SK-N-SH (cell line): ENCODE results near the gene ICE1. TPM values are rescaled to one million over a fixed set of nuclear protein-coding genes. Genes with fewer than 3 reads are reported as not detected.

ENCODE experiments used
- CTCF ChIA-PET: fragments of 300-600, 350-600 bp; formaldehyde crosslinking; extraction: SDS; loops from one replicate; lab custom pipeline; 2021; lab: Yijun Ruan, JAX
- POLR2A ChIA-PET: fragments of 350-600 bp; sonication (Branson Sonifier 250); formaldehyde crosslinking; extraction: SDS; loops from one replicate; lab custom pipeline; 2020; ENCODE audit warnings: antibody characterized with exemption, inconsistent platforms; lab: Yijun Ruan, JAX
- DNase-seq: peaks from one replicate; pipeline ENCODE4 v3.0.0; 2012
- H2AFZ ChIP-seq: fragments of 200-600 bp; sonication (generic); 2 replicates; pipeline ENCODE4 v1.8.1; 2016; ENCODE audit warnings: antibody characterized with exemption, mild to moderate bottlenecking, low read depth
- H3F3A ChIP-seq: fragments of 200-600 bp; sonication (generic); replicated peaks from 2 replicates; pipeline ENCODE3; 2016; ENCODE audit warnings: antibody characterized with exemption, mild to moderate bottlenecking; ENCODE audit not compliant: insufficient read depth
- H3K27ac ChIP-seq, 2 experiments: fragments of 200-500 bp in 1 of 2; fragments of 200-600 bp in 1 of 2; sonication (Bioruptor generic) in 1 of 2; sonication (generic), shearing (Covaris generic) in 1 of 2; 2 replicates each; pipeline versions ENCODE4 v1.5.1 to v1.6.1; 2014 to 2016; ENCODE audit warnings: low read depth in 2 of 2, inconsistent platforms in 1 of 2, low read length in 1 of 2, mild to moderate bottlenecking in 1 of 2, mixed read lengths in 1 of 2
- H3K27me3 ChIP-seq: fragments of 200-600 bp; sonication (generic), shearing (Covaris generic); 2 replicates; pipeline ENCODE4 v1.6.1; 2016; ENCODE audit warnings: mixed run types; ENCODE audit not compliant: insufficient read depth
- H3K36me3 ChIP-seq, 2 experiments: fragments of 200-500 bp in 1 of 2; fragments of 200-600 bp in 1 of 2; sonication (Bioruptor generic) in 1 of 2; sonication (generic) in 1 of 2; replicated peaks in 1 of 2; 2 replicates each; pipeline versions ENCODE3 to v1.5.1; 2014 to 2016; ENCODE audit warnings: low read length in 1 of 2, mild to moderate bottlenecking in 1 of 2; ENCODE audit not compliant: insufficient read depth in 2 of 2, control insufficient read depth in 1 of 2
- H3K4me1 ChIP-seq, 2 experiments: fragments of 200-500 bp in 1 of 2; fragments of 200-600 bp in 1 of 2; sonication (Bioruptor generic) in 1 of 2; sonication (generic), shearing (Covaris generic) in 1 of 2; 2 replicates each; pipeline versions ENCODE4 v1.5.1 to v1.6.1; 2014 to 2016; ENCODE audit warnings: low read depth in 1 of 2, low read length in 1 of 2, mixed run types in 1 of 2; ENCODE audit not compliant: insufficient read depth in 2 of 2, control insufficient read depth in 1 of 2
- H3K4me2 ChIP-seq: fragments of 200-600 bp; sonication (generic), shearing (Covaris generic); 2 replicates; pipeline ENCODE4 v1.6.1; 2017; ENCODE audit warnings: mixed run types
- H3K4me3 ChIP-seq, 2 experiments: fragments of 200-500 bp in 1 of 2; fragments of 200-600 bp in 1 of 2; sonication (Bioruptor generic) in 1 of 2; sonication (generic), shearing (Covaris generic) in 1 of 2; 2 replicates each; pipeline versions ENCODE4 v1.5.1 to v1.8.1; 2014 to 2016; ENCODE audit warnings: low read depth in 2 of 2, inconsistent platforms in 1 of 2, low read length in 1 of 2, mild to moderate bottlenecking in 1 of 2, mixed read lengths in 1 of 2, moderate library complexity in 1 of 2
- H3K79me2 ChIP-seq: fragments of 200-600 bp; sonication (generic); 2 replicates; pipeline ENCODE4 v1.8.1; 2017; ENCODE audit warnings: mild to moderate bottlenecking; ENCODE audit not compliant: insufficient read depth
- H3K9ac ChIP-seq: fragments of 200-600 bp; sonication (generic); 2 replicates; pipeline ENCODE4 v1.6.1; 2017; ENCODE audit warnings: mixed run types
- H3K9me2 ChIP-seq: fragments of 200-600 bp; sonication (generic); 2 replicates; pipeline ENCODE4 v1.6.1; 2017; ENCODE audit warnings: mixed run types
- H3K9me3 ChIP-seq: fragments of 200-600 bp; sonication (generic); 2 replicates; pipeline ENCODE4 v1.6.1; 2017; ENCODE audit warnings: mixed run types, mild to moderate bottlenecking, moderate library complexity
- H4K20me1 ChIP-seq: fragments of 200-600 bp; sonication (generic); 2 replicates; pipeline ENCODE4 v1.6.1; 2017; ENCODE audit warnings: mild to moderate bottlenecking, mixed run types; ENCODE audit not compliant: insufficient read depth
- CTCF ChIP-seq: fragments of 200-600 bp; sonication (generic); IDR thresholded peaks from 2 replicates; pipeline ENCODE4 v1.6.1; 2017; ENCODE audit warnings: antibody characterized with exemption, mild to moderate bottlenecking, moderate library complexity
- ELF1 ChIP-seq: IDR thresholded peaks from 2 replicates; pipeline ENCODE4 v1.4.0; 2012
- EP300 ChIP-seq, 2 experiments: IDR thresholded peaks; 2 replicates each; pipeline versions ENCODE4 v1.4.0 to v1.6.1; 2012; ENCODE audit warnings: borderline replicate concordance in 1 of 2, low read depth in 1 of 2, low read length in 1 of 2
- JUND ChIP-seq: IDR thresholded peaks from 2 replicates; pipeline ENCODE4 v1.4.0; 2012
- MAX ChIP-seq: IDR thresholded peaks from 2 replicates; pipeline ENCODE4 v1.4.0; 2012; ENCODE audit warnings: low read depth
- MXI1 ChIP-seq: IDR thresholded peaks from 2 replicates; pipeline ENCODE4 v1.6.1; 2012; ENCODE audit warnings: mild to moderate bottlenecking, low read depth, low read length, improper control_type of control experiment
- POLR2AphosphoS5 ChIP-seq: IDR thresholded peaks from 2 replicates; pipeline ENCODE4 v1.6.1; 2012; ENCODE audit warnings: low read depth, low read length
- RFX5 ChIP-seq: IDR thresholded peaks from 2 replicates; pipeline ENCODE4 v1.6.1; 2012; ENCODE audit warnings: mild to moderate bottlenecking, improper control_type of control experiment, low read length
- TEAD4 ChIP-seq: IDR thresholded peaks from 2 replicates; pipeline ENCODE4 v1.4.0; 2012; ENCODE audit warnings: mild to moderate bottlenecking, borderline replicate concordance; ENCODE audit not compliant: insufficient read depth
- USF2 ChIP-seq: fragments of 150-350 bp; IDR thresholded peaks from 2 replicates; pipeline ENCODE4 v1.6.1; 2017; ENCODE audit warnings: antibody characterized with exemption, low read length, low read depth, borderline replicate concordance
- YY1 ChIP-seq: IDR thresholded peaks from 2 replicates; pipeline ENCODE4 v1.4.0; 2012; ENCODE audit warnings: low read depth, mild to moderate bottlenecking
- WGBS: methylation state at CpG from one replicate; pipeline ENCODE4 v1.1.6; 2017; ENCODE audit warnings: low lambda C conversion rate; 5-methylcytosine and 5-hydroxymethylcytosine counted together
- polyA plus RNA-seq, 3 experiments: library from polyadenylated mRNA; depleted of rRNA; stranded (reverse); fragments of >200 nt; gene quantifications; 2 replicates each; pipeline ENCODE4 v1.2.3, GENCODE V29; 2012

ICE1 gene
- polyA plus RNA-seq, 1 of the 3 experiments (the other 2 are of a cell fraction), result 9.4 TPM

- peaks cover 11 to 16% of the 10 kb centered on the region in 2 experiments for H3K4me1 ChIP-seq
- H3K9ac ChIP-seq, result no peak overlapping the region
- no peak overlapping the region for H2AFZ ChIP-seq
Observed at GRCh38 chr5:5418764-5419163, 3.7 kb upstream of the ICE1 start.

More at GRCh38 chr5:5418764-5419163, 3.7 kb upstream of the ICE1 start:
- Histone ChIP-seq H3K9me3 (no peaks in the 10 kb centered on the region), H3F3A (peaks cover 7% of the 10 kb centered on the region), H3K36me3 (no peaks in the 10 kb centered on the region), H3K9me2 (no peaks in the 10 kb centered on the region), H3K27ac (no peak overlapping the region), H4K20me1 (peaks cover 8% of the 10 kb centered on the region), H3K79me2 (peaks cover 12% of the 10 kb centered on the region), H3K4me3 (no peak overlapping the region), H3K4me2 (no peak overlapping the region), H3K27me3 (no peaks in the 10 kb centered on the region)
- no peak for DNase-seq
- 83% methylated on average over 7 of the region's 7 CpGs for WGBS
- no peak for TF ChIP-seq TEAD4
- no peak for TF ChIP-seq EP300 (IDR thresholded peaks at IDR 0.05; ENCODE audit: borderline replicate concordance in 1 of 2, low read depth in 1 of 2, low read length in 1 of 2)
- no peak for TF ChIP-seq RFX5
- no peak for TF ChIP-seq MAX
- TF ChIP-seq MXI1, result no peak
- TF ChIP-seq YY1, result no peak
- no peak for TF ChIP-seq POLR2AphosphoS5
- TF ChIP-seq CTCF, result no peak
- TF ChIP-seq ELF1, result no peak
- TF ChIP-seq USF2, result no peak
- TF ChIP-seq JUND, result no peak
- CTCF ChIA-PET, result interaction anchor here (0.6 to 6.5 kb wide), 41 partner anchors 9 to 556 kb away, joined by 3 to 105 read pairs (median 4); partner anchors contain the start of gene ADAMTS16
- POLR2A ChIA-PET, result no interaction called here
